Colonic mucosa (tissue), 4 donors: Measurements from ENCODE around the gene RYR2. TPM values are rescaled to one million over a fixed set of nuclear protein-coding genes. Genes with fewer than 3 reads are reported as not detected.

Source experiments
- DNase-seq: peaks from one replicate; pipeline ENCODE4 v3.0.0-alpha.2; 2020
- H3K27ac ChIP-seq: fragments of 200-600 bp; one replicate; pipeline ENCODE4 v1.8.0; 2021
- H3K27me3 ChIP-seq: fragments of 200-600 bp; one replicate; pipeline ENCODE4 v1.8.0; 2021
- H3K36me3 ChIP-seq: fragments of 200-600 bp; one replicate; pipeline ENCODE4 v1.8.0; 2021
- H3K4me1 ChIP-seq: fragments of 200-600 bp; one replicate; pipeline ENCODE4 v1.8.0; 2021; ENCODE audit warnings: mild to moderate bottlenecking
- H3K4me3 ChIP-seq: fragments of 200-600 bp; one replicate; pipeline ENCODE4 v1.8.0; 2021
- H3K9ac ChIP-seq, 2 donors: one replicate each; pipeline ENCODE4 v1.7.0; 2013; ENCODE audit warnings: control low read depth in 2 of 2, low read depth in 2 of 2, low read length in 2 of 2
- H3K9me3 ChIP-seq: fragments of 200-600 bp; one replicate; pipeline ENCODE4 v1.8.0; 2021
- intact Hi-C: fragments of 100-400 bp; cut with DNase I; formaldehyde crosslinking; loops from one replicate; pipeline ENCODE4 v1.14.1; 2022
- total RNA-seq, 2 donors: library from RNA; stranded (reverse); fragmentation: NEBNext Ultra II Directional in 1 of 2; extraction: Animal tissue kit (Norgen Biotek cat#: 25700) in 1 of 2; gene quantifications; one replicate each; pipeline ENCODE4 v1.2.1, GENCODE V29; 2021
- TF ChIP-seq, protein P1 (sequence below): fragments of 200-600 bp; IDR thresholded peaks from one replicate; pipeline ENCODE4 v1.8.0; 2022; ENCODE audit warnings: antibody characterized with exemption, mild to moderate bottlenecking
- donor health status: healthy.
- donor health status: DM: no; HTN: no; CAD: no.
- donor health status: DM: no; HTN: no; CAD: no.

Gene RYR2
- total RNA-seq, 2 donors from 2014 or later, result 0.15 to 0.56 TPM

DNA sequence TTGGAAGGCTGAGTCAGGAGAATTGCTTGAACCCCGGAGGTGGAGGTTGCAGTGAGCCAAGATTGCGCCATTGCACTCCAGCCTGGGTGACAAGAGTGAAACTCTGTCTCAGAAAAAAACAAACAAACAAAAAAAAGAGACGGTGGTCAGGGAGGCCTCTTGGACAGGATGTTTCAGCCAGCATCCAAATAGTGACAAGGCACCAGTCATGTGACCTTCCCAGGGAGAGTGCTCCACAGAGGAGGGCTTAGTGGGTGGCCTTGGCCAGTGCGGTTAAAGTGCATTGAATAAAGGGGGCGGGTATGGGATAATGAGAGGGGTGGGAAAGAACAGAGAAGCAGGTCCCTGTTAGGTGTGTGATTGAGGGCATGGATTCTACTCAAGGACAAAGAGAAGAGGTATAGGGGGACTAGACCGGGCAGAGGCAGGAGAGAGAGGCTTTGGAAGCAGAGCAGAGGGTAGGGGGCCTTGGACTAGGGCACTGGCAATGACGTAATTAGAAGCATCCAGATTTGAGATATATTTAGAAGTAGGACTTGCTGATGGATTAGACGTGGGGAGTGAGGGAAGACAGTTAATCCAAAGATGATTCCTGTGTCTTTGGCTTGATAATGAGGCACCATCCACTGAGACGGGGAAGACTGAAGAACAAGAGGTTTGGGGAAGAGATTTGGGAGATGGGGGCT lies 12.0 kb upstream of the RYR2 start:
- Histone ChIP-seq H3K27me3 (no peaks in the 10 kb centered on the region), H3K9me3 (no peaks in the 10 kb centered on the region), H3K9ac (no peak overlapping the region), H3K4me3 (no peak overlapping the region), H3K27ac (no peak overlapping the region), H3K4me1 (no peaks in the 10 kb centered on the region), H3K36me3 (no peaks in the 10 kb centered on the region)
- TF ChIP-seq, protein P1, sequence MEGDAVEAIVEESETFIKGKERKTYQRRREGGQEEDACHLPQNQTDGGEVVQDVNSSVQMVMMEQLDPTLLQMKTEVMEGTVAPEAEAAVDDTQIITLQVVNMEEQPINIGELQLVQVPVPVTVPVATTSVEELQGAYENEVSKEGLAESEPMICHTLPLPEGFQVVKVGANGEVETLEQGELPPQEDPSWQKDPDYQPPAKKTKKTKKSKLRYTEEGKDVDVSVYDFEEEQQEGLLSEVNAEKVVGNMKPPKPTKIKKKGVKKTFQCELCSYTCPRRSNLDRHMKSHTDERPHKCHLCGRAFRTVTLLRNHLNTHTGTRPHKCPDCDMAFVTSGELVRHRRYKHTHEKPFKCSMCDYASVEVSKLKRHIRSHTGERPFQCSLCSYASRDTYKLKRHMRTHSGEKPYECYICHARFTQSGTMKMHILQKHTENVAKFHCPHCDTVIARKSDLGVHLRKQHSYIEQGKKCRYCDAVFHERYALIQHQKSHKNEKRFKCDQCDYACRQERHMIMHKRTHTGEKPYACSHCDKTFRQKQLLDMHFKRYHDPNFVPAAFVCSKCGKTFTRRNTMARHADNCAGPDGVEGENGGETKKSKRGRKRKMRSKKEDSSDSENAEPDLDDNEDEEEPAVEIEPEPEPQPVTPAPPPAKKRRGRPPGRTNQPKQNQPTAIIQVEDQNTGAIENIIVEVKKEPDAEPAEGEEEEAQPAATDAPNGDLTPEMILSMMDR, result no peak
- intact Hi-C loops, result no loop called here
- no peak for DNase-seq

DNA sequence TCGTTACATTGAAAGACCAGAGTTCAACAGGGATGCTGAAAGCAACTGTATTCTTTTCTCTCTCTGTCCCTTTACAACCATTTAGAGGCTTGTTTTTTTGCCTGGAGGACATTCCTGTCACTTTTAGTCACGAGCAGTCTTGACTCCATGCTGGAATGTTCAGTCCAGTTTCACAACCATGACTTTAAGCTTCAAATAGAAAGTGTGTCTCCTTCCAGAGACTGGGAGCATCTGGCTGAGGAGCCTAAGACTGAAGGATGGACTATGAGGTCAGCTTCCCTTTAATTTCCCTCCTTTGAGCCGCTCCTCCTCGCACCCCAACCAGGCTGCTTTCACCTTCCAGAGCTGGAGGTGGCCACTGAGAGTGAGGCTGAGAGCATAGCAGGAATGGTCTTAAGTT lies 10.5 kb upstream of the RYR2 start:
- H3K9ac ChIP-seq, result no peak overlapping the region
- no peak overlapping the region for H3K4me3 ChIP-seq
- no peak overlapping the region for H3K27ac ChIP-seq
- intact Hi-C loops, result no loop called here
- no peaks in the 10 kb centered on the region for H3K27me3 ChIP-seq
- H3K4me1 ChIP-seq, result no peaks in the 10 kb centered on the region
- H3K9me3 ChIP-seq, result no peaks in the 10 kb centered on the region
- TF ChIP-seq, protein P1, result no peak
- DNase-seq, result no peak
- H3K36me3 ChIP-seq, result no peaks in the 10 kb centered on the region

DNA sequence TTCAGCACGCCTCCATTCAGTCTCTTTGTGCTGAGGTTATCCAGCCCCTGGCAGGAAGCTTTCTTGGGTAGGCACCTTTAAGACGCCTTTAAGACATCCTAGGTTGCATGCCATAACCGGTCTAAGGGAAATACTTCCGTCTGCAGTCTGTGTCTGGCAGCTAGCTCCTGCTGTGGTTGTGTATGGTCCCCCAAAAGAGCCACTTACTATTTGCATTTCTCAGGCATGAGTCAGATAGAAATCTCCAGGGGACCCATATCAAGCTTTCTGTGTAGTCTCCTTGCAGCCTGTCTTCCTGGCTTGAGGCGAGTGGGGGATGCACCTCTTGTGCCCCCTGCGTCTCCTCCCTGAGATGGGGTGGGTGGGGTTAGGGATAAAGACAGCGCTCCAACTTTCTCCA lies 10.0 kb upstream of the RYR2 start:
- H3K9me3 ChIP-seq, result no peaks in the 10 kb centered on the region
- no peaks in the 10 kb centered on the region for H3K27me3 ChIP-seq
- intact Hi-C loops, result no loop called here
- H3K27ac ChIP-seq, result no peak overlapping the region
- no peaks in the 10 kb centered on the region for H3K36me3 ChIP-seq
- TF ChIP-seq, protein P1, result no peak
- no peak overlapping the region for H3K4me3 ChIP-seq
- no peak for DNase-seq
- H3K9ac ChIP-seq, result no peak overlapping the region
- no peaks in the 10 kb centered on the region for H3K4me1 ChIP-seq

DNA sequence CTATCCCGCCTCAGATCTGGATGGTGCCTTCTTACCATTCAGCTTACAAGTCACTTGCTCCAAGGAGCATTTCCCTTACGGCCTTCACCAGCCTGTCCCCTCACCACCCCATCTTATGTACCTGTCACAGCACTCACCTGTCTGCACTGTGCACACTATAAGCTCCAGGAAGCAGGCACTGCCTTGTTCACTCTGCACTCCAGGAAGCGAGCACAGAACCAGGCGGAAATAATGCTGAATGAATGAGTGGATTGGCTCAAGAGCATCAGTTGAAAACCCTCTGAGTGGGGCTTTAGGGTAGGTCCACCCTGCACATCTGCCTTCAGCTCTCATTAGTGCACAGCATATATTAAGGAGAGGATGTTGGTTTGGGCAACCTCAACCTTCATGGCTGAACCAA lies 8.9 kb upstream of the RYR2 start:
- H3K36me3 ChIP-seq, result no peaks in the 10 kb centered on the region
- H3K27ac ChIP-seq, result no peak overlapping the region
- no peak overlapping the region for H3K4me3 ChIP-seq
- no peaks in the 10 kb centered on the region for H3K4me1 ChIP-seq
- H3K27me3 ChIP-seq, result no peaks in the 10 kb centered on the region
- no peak for DNase-seq
- no peaks in the 10 kb centered on the region for H3K9me3 ChIP-seq
- H3K9ac ChIP-seq, result no peak overlapping the region
- TF ChIP-seq, protein P1, result no peak
- intact Hi-C loops, result no loop called here

DNA sequence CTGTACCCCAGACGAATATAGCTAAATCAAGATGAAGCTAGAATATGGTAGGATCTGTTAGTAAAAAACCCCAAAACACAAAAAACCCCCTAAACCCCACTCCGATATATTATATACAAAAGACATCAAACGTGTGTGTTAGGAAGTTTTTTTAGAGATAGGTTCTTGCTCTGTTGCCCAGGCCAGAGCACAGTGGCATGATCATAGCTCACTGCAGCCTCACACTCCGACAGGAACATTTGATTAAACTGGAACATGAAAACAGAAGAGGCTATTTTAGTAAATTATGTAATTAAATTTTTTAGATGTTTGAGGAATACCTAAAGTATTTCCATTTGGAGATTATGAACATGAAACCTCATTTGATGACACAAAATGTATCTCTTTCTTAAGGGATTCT lies 8.2 kb upstream of the RYR2 start:
- intact Hi-C loops, result no loop called here

More for the DNA sequence above, 8.2 kb upstream of the RYR2 start:
- H3K9me3 ChIP-seq, result no peaks in the 10 kb centered on the region
- H3K4me3 ChIP-seq, result no peak overlapping the region
- no peak overlapping the region for H3K9ac ChIP-seq
- H3K4me1 ChIP-seq, result no peaks in the 10 kb centered on the region
- no peaks in the 10 kb centered on the region for H3K36me3 ChIP-seq
- H3K27me3 ChIP-seq, result no peaks in the 10 kb centered on the region
- no peak overlapping the region for H3K27ac ChIP-seq
- TF ChIP-seq, protein P1, result no peak
- DNase-seq, result no peak
